GM19452 (cell line): Measurements from ENCODE around the gene NFKB2.

Experiments
- ATAC-seq: cut with Tn5 transposase; IDR thresholded peaks from one replicate; pipeline ENCODE4 v1.9.1; 2021; ENCODE audit not compliant: unreplicated experiment

NFKB2 gene

GRCh38 chr10:102407425-102408130 is 12.1 kb downstream of the NFKB2 start:
- no peak for ATAC-seq

DNA sequence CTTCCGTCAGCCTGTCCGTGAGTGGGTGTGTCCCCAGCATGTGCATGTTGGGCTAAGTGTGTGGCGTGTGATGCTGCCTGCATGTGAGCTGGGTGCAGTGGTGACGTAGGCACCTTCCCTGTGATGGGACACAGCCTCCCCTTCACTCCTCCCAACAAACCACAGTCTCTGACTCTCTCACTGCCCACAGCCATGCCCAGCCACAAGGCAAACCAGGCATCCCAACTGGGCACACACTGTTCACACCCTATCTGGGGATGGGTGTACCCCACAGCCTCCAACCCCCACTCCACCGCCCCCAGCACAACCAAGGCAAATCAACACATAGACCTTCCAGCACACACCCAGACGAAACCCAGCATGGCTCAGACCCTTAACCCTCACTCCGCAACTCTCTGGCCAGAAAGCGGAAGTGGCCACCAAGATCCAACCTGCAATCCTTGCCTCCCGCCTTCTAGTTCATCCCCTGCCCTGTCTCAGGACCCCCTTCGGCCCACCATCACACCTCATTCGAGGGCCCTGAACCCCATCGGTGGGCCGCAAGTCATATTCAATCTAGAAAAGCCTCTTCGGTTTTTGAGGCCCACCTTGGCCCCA is 12.7 kb downstream of the NFKB2 start:
- no peak for ATAC-seq

DNA sequence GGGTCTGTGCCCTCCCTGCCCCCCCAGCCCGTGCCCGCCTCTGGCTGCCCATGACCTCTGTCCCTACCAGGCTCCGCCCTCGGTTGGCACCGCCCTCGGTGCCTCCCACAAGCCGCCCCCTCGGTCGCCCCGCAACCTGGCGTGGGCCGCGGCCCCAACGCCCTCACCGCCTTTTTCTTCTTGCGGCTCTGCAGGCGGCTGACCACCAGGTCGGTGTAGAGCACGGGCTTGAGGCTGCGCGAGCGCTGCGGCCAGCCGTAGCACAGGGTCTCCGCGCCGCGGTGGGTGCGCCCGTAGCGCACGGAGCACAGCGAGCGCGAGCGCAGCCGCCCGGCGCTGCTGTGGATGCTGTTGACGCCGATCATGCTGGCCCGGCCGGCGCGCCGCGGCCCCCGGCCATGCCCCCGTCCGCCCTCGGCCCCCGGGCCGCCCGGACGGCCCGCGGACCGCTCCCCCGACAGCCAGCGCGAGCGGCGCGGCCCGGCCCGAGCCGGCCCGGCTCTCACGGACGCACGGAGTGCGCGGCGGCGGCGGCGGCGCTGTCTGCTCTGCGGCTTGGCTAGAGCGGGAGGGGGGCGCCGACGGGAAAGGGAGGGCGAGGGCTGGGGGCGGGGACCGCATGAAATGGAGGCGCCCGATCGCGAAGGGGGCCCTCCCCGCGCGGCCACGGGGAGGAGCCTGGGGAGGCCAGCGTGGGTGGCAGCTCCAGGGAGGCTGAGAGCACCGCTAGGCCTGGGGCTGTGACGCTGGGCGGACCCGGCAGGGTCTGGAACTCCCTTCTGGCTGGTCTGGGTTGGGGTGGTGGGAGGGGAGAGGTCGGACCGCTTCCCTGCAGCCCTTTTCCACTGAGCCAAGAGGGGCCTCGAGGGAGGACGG is 13.5 kb downstream of the NFKB2 start:
- no peak for ATAC-seq

- no peak for ATAC-seq
These were observed 14.3 kb downstream of the NFKB2 start for GRCh38 chr10:102409604-102410428.

DNA sequence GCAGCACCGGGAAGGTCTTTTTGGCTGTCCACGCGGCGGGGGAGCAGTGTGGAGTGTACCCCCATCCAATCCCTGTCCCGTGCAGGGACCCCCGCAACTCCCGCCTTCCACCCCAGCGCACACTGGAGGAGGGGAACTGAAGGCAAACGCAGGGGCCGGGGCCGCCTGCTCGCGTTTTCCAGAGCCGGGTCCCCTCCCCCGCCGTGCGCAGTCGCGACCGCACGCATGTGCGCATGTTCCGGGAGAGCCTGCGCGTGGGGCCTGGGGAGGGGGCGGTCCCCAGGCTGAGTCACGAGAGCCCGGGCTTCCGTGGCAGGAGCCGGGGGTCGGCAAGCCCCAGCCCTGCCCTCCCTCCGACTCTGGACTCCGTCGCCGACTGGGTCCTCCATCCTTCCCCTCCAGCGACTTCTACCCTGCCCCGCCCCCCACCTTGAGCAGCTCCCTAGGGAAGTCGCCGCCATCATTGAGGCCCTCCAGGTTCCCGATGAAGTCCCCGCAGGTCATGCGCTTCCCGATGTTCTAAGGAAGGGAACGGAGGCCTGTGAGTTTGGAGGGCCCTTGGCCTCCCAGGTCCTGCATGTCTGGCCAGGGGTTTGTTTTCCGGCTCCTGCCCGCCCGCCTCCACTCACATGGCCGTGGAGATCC is 15.0 kb downstream of the NFKB2 start:
- ATAC-seq: no peak

DNA sequence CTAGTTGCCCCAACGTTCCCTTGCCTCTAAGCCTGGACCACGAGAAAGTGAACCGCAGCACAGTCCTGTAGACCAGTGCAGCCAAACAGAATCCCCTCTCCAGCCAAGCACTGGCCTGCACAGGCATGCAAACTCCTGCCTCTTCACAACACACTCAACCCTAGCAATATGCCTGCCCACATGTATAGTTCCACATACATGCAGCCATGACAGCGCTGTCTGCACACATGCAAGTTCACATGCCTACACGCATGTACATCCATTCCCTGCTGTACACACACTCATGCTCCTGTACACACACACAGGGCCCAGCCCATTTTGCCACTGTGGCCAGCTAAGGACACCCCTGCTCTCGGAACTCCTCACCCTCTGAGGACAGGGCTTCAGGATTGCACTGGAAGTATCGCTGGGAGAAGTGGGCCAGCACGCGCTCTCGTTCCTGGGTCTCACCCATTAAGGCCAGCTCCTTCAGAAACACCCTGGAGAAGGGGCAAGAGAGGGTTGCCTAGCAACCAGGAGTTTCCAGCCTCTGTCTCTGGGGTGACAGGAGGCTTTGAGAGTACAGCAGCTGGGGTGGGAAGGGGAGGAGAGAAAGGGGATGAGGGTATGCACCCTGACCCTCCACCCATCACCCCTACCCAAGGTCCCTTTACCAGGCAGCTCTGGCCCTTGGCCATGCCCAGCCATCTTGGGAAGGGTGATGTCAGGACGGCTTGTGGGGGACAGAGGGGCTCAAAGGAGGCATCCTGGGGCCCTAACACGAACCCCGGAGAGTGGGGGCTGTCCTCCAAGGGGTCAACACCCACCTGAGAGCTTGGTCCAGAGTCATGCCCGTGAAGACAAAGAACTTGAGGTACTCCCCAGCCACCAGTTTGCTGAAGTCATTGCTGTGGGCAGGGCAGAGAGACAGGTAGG is 16.1 kb downstream of the NFKB2 start:
- no peak for ATAC-seq

- ATAC-seq: no peak
These were observed 16.8 kb downstream of the NFKB2 start for GRCh38 chr10:102412293-102412692.

- no peak for ATAC-seq
These were observed 17.7 kb downstream of the NFKB2 start for GRCh38 chr10:102413053-102413705.

GRCh38 chr10:102413806-102414561 is 18.5 kb downstream of the NFKB2 start:
- ATAC-seq: no peak

- ATAC-seq: no peak
These were observed 19.2 kb downstream of the NFKB2 start for GRCh38 chr10:102414749-102415148.

- ATAC-seq: no peak
These were observed 20.8 kb downstream of the NFKB2 start for GRCh38 chr10:102416283-102416682.

DNA sequence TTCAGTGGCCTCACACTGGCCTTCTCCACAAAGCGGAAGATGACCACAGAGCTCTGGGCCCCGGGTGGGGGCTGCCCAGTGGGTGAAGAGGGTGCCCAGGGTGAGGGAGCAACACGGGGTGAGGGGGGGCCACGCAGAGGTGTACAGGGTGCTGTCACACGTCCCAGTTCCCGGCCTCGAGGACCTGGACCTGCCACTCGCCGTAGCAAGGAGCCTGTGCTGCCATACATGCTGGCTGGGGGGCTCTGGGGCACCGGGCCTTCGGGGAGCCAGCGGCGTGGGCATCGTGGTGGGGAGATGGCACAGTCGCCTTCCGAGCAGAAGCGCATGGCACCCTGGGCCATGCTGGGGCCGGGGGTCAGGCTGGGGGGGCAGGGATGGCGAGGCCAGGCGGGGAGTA is 21.2 kb downstream of the NFKB2 start:
- ATAC-seq: no peak

DNA sequence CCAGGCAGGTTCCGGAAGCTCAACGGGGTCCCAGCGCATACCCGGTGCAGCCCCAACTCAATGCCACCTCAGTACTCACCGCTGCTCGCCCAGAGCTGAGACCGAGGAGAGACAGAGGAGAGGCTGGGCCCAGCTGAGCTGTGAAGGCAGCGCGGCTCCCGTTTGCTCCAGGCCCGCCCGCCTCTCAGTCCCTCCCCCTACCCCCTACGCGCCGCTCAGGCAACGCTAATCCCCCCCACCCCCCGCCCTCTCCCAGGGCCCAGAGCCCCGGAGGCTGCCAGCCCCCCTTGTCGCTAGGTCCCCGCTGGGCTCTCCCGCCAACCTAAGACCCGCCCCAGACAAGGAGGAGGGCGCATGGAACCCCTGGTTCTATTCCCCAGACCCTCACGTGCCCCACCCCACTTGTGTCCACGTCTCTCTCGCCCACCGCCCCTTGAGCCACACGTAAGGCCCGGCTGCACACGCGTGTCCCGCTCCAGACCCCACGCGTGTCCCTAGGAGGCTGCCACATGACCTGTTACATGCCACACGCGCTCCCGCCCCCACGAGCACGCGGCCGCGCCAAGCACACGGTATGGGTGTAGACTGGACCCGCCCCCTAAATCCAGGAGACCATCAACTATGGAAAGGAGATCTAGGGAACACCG is 23.2 kb downstream of the NFKB2 start, which contains the start of gene PSD:
Gene PSD, minus strand, starts transcription at position 164 of the 647 bp plus-strand sequence. CDS start 1,747 bp downstream, outside the sequence.
- ATAC-seq: no peak

DNA sequence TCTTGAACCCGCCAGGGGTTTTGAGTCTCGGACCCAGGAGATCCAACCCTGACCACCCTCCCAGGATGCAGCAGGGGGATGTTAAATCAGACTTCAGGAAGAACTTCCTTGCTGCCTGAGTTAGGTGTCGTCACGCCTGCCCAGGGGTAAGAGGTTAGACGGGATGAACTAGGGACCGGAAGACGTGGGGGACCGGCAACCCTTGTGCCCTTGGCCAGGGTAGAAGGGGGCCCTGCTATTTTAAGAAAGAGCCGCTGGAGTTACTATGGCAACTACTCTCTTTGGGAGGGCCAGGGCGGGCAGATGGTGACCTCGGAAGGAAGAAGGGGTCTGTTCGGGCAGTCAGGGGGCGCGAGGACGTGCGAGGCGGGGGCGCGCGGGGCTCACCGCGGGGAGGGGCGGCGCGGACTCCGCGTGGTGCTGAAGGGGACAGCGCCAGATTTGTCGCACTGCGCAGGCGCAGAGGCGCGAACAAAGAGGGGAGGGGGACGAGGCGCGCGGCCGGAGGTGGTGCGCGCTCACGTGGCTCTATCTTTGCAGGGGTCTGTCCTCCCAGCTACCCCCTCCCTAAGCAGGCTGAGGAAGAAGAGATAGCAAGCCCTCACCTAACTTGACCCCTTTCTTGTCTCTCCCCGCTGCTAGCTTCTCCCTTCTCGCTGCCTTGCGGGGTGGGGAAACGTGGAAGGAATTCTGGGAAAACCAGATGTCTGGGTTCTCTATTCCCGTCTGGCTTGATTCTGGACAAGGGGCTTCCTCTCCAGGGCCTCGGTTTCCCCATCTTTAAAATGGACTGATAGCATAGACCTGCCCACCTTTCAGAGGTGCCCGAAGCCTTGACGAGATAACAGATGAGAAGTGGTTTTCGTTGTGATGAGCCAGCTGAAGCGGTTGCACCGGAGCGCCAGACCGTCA is 24.0 kb downstream of the NFKB2 start:
- no peak for ATAC-seq

DNA sequence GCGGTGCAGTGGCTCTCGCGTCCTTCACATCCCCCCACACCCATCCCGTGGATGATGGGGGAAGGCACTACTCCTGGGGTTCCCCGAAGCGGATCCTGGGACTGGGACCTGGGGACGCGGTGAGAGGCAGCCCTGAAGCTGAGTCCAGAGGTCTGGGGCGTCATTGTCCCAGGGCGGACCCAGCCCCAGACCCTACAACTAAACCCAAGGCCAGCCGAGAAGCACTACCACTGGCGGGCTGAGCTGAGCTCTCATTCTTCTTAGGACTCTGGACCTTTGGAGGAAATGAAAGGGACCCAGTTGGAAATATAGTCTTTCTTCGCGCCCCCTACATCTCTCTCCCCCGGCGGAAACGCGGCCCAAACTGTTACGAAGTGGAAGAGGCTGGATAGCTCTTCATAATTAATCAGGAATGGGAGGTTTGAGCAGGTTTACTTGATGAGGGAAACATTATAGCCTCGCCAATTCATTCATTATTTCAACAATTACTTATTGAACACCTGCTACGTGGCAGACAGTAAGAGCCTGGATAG is 24.7 kb downstream of the NFKB2 start:
- ATAC-seq: no peak
